Activated T-helper 1 cell treated with anti-CD3 and anti-CD28 coated beads, Interleukin-12 subunit alpha, Interleukin-12 subunit beta, Interleukin-2, Interleukin-4 antibody, amounts not matched to agents 30 ng/mL and 10 ng/mL and 1 ng/mL, durations not matched to agents 14 hours and 24 hours and 36 hours (primary cell): ENCODE measurements around the gene MRPL14. TPM values are rescaled to one million over a fixed set of nuclear protein-coding genes. Genes with fewer than 3 reads are reported as not detected.

Experiments used
- DNase-seq: peaks from one replicate; pipeline ENCODE4 v3.0.0; 2021; ENCODE audit warnings: low spot score
- H3K27ac Mint-ChIP-seq: one replicate; pipeline ENCODE4 v1.8.0; 2021; ENCODE audit warnings: mild to moderate bottlenecking, mixed read lengths
- H3K27me3 Mint-ChIP-seq: one replicate; pipeline ENCODE4 v1.8.0; 2022; ENCODE audit warnings: mild to moderate bottlenecking, moderate library complexity, mixed read lengths; ENCODE audit not compliant: insufficient read depth
- H3K36me3 Mint-ChIP-seq: one replicate; pipeline ENCODE4 v1.8.0; 2021; ENCODE audit warnings: low read depth, mixed read lengths
- H3K4me1 Mint-ChIP-seq: one replicate; pipeline ENCODE4 v1.8.0; 2021; ENCODE audit warnings: low read depth, mixed read lengths
- H3K4me3 Mint-ChIP-seq: one replicate; pipeline ENCODE4 v1.8.0; 2021; ENCODE audit warnings: mild to moderate bottlenecking, moderate library complexity, mixed read lengths
- H3K9me3 Mint-ChIP-seq: one replicate; pipeline ENCODE4 v1.8.0; 2021; ENCODE audit warnings: mixed read lengths
- intact Hi-C: fragments of 100-400 bp; cut with micrococcal nuclease; formaldehyde crosslinking; loops from one replicate; pipeline ENCODE4 v1.15.1; 2024
- total RNA-seq: library from RNA; stranded (reverse); gene quantifications from 2 replicates; pipeline ENCODE4 v1.2.3, GENCODE V29; 2022

Gene MRPL14
- total RNA-seq, 1 donor from 2014 or later = 62.6 TPM

DNA sequence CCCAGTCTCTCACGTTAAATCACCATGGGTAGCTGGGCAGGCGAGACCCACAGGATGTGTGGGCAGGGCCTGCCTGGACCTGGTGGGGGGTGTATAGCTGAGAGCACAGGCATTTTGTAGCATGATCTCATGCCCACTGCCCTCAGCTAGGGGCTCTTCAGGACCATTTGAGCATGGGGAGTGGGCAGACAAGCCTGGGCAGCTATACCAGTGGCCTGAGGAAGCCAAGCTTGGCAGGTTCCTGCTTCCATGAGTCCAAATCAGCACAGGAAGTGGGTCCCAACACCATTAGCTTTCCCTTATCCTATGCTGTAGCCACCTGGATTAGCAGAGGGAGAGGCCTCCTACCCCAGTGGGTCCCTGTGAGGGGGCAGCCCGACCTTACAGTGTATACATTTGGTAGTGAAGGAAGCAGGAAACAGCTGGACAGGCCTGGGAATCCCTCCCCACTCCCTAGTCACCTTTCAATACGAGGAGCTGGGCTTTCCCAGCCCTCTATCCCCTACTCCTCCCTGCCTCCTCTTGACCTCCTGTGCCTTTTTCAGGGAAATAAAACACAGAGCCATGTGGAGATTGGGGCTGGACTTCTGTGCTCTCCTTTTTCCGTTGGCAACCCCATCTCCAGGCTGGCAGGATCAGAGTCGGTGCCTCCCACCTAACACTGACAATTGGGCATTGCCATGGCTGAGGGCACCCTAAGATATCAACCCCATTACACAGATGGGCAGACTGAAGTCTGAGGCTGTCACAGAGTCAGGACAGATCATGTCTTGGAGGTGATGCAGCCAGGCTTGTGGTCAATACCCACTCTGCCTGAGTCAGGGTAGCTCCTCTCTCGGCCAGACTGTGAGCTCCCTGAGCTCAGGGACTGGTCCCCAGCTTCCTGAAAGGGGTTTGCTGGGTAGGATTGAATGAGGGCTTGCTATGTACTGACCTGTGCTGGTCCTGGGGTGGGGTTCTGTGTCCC lies 59.8 kb downstream of the MRPL14 start:
- intact Hi-C loops = no loop called here
- no peak overlapping the region for H3K27ac Mint-ChIP-seq
- H3K9me3 Mint-ChIP-seq = no peaks in the 10 kb centered on the region

DNA sequence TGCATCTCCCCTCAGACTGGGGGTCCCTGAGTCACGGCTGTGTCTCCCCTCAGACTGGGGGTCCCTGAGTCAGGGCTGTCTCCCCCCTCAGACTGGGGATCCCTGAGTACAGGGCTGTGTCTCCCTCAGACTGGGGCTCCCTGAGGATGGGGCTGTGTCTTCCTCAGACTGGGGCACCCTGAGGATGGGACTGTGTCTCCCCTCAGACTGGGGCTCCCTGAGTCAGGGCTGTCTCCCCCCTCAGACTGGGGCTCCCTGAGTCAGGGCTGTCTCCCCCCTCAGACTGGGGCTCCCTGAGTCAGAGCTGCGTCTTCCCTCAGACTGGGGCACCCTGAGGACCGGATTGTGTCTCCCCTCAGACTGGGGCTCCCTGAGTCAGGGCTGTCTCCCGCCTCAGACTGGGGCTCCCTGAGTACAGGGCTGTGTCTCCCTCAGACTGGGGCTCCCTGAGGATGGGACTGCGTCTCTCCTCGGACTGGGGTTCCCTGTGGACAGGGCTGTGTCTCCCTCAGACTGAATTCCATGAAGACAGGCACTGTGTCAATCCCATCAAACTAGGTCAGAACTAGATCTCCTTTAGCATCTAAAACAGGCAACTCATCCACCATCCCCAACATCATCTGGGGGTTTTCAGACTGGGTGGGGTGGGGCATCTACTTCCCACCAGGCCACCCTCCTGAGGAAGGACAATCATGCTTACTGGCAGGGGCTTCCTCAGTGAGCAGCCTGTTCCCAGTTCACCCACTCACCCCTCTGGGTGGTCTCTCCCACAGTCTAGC lies 60.7 kb downstream of the MRPL14 start:
- Mint-ChIP-seq H3K36me3 (peaks cover 2% of the 10 kb centered on the region), H3K27ac (no peak overlapping the region), H3K9me3 (no peaks in the 10 kb centered on the region), H3K4me1 (peaks cover 11% of the 10 kb centered on the region), H3K4me3 (no peak overlapping the region), H3K27me3 (peaks cover 7% of the 10 kb centered on the region)
- intact Hi-C loops = no loop called here
- DNase-seq = no peak

More for the DNA sequence above, 59.8 kb downstream of the MRPL14 start:
- H3K4me1 Mint-ChIP-seq = peaks cover 18% of the 10 kb centered on the region
- H3K4me3 Mint-ChIP-seq = no peak overlapping the region
- no peak for DNase-seq
- H3K27me3 Mint-ChIP-seq = peaks cover 7% of the 10 kb centered on the region
- peaks cover 2% of the 10 kb centered on the region for H3K36me3 Mint-ChIP-seq

DNA sequence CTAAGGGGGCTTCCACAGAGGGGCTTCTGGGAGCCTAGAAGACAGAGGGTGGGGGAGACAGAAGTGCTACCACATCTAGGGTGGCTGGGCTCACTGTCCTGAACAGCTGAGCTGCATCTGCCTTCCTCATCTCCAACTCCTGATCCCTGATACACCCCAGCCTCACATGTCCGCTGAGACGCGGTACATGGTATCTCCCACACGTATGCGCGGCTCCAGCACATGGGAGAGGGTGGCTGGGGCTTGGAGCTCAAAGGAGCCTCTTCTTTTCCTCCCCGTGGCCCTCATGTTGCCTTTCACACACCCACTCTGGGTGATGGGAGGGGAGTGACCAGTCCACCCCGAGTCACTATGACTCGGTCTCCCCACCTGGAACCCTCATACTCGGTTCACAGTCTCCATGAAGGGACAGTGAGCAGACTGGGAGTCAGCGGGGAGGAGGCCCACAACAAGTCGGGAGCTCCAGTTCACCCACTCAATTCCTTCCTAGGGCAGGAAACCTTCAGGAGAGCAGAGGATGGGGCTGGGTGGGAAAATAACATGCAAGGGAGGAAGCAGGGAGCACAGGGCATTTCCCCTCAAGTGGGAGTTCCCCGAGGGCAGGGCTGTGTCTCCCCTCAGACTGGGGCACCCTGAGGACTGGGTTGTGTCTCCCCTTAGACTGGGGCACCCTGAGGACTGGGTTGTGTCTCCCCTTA lies 61.7 kb downstream of the MRPL14 start:
- Mint-ChIP-seq H3K36me3 (no peaks in the 10 kb centered on the region), H3K4me1 (peaks cover 7% of the 10 kb centered on the region), H3K9me3 (no peaks in the 10 kb centered on the region), H3K27me3 (peaks cover 5% of the 10 kb centered on the region), H3K27ac (no peak overlapping the region), H3K4me3 (no peak overlapping the region)
- intact Hi-C loops = no loop called here
- DNase-seq = no peak

DNA sequence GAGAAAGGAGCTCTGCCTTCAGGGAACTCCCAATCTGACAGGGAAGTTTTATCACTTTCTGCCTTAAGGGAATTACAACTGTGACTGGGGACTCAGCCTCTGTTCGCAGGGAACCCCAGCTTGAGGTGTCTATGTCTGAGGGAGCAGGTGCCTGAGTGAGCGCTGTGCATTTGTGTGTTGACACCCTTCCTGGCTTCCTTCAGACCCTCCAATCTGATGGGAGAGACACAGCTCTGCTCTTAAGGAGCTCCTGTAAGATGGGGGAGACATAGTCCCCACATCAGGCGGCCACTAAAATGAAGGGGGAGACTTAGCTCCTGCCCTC lies 62.3 kb downstream of the MRPL14 start:
- DNase-seq = no peak
- Mint-ChIP-seq H3K4me3 (no peak overlapping the region), H3K9me3 (no peaks in the 10 kb centered on the region), H3K27me3 (peaks cover 3% of the 10 kb centered on the region), H3K27ac (no peak overlapping the region), H3K36me3 (peaks cover 2% of the 10 kb centered on the region), H3K4me1 (peaks cover 7% of the 10 kb centered on the region)
- intact Hi-C loops = loop anchor here (1.0 kb wide), 1 partner anchor 8 kb away; no protein-coding TSS in a partner anchor

DNA sequence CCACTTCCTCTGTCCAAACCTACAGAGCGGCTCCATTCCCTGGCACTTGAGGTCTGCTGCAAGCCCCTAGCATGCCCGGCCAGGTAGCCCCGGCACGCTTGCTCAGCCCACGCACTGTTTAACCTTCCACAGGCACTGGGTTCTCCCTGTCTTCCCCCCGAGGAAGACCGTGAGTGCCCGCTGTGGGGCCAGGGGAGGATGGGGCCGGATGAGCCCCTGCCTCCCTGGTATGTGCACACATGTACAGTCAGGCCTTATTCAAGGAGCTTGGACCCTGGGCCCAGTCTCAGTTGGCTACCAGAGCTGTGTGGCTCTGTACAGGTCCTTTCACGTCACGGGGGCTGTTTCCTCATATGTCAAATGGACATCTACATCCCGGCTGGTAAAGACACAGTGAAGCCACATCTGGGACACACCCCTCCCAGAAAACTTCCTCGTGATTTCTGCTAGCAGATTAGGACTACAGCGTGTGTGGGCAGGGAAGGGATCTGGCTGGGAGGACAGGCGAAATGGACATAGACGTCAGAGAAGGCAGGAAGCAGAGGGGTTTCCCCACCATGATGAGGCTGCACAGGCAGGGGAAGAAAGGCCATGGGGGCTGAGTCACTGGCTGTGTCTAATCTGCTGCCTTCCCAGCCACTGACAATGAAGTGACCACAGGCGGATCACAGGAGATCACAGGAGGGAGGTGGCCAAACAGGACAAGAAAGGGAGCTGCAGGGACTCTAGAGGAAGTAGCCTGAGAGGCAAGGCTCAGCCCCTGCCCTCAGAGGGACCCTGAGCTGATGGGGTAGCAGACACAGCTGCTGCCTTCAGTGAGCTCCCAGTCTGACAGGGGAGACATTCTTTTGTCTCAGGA lies 62.9 kb downstream of the MRPL14 start:
- H3K4me1 Mint-ChIP-seq = peaks cover 9% of the 10 kb centered on the region
- peaks cover 5% of the 10 kb centered on the region for H3K27me3 Mint-ChIP-seq
- H3K9me3 Mint-ChIP-seq = no peaks in the 10 kb centered on the region
- intact Hi-C loops = loop anchor here (1.0 kb wide), 1 partner anchor 9 kb away; no protein-coding TSS in a partner anchor
- peaks cover 2% of the 10 kb centered on the region for H3K36me3 Mint-ChIP-seq
- H3K4me3 Mint-ChIP-seq = no peak overlapping the region
- H3K27ac Mint-ChIP-seq = no peak overlapping the region
- no peak for DNase-seq

DNA sequence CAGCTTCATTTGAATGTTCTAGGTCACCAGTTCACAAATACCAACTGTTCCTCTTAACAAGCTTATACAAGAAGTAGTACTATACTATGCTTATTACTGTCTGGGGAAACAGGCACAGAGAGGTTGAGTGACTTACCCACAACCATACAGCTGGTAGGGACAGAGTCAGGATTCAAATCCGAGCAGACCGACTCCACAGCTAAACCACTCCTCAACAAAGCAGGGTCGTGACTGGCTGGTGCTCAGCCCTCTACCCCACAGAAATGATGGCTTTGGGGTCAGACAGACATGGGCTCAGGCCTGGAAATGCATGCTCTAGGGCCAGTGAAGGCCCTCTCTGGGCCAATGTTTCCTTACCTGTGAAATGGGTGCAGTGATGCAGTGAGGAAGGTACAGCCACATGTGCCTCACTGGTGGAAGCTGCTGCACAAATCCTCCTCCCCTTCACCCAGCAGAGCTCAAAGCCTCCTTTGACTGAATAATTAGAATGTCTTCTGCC lies 63.6 kb downstream of the MRPL14 start:
- H3K4me3 Mint-ChIP-seq = no peak overlapping the region
- peaks cover 2% of the 10 kb centered on the region for H3K36me3 Mint-ChIP-seq
- DNase-seq = no peak
- no peaks in the 10 kb centered on the region for H3K9me3 Mint-ChIP-seq
- peaks cover 6% of the 10 kb centered on the region for H3K27me3 Mint-ChIP-seq
- H3K27ac Mint-ChIP-seq = no peak overlapping the region
- H3K4me1 Mint-ChIP-seq = peaks cover 16% of the 10 kb centered on the region
- intact Hi-C loops = loop anchor here (1.0 kb wide), 1 partner anchor 10 kb away; no protein-coding TSS in a partner anchor

Other genes starting within 250 kb of the MRPL14 start
- gene TMEM63B, start 102 bp upstream of the MRPL14 start, total RNA-seq = 17.0 and 20.7 TPM in 2 replicates
- not detected in 2 replicates for gene CAPN11, start 31.4 kb upstream of the MRPL14 start, total RNA-seq
- not detected in 2 replicates for gene MYMX, start 89.5 kb upstream of the MRPL14 start, total RNA-seq
- gene SLC29A1, start 96.1 kb upstream of the MRPL14 start, total RNA-seq = 121 and 122 TPM in 2 replicates
- gene HSP90AB1, start 119.6 kb upstream of the MRPL14 start, total RNA-seq = 2,065 and 2,095 TPM in 2 replicates
- 29.2 and 30.1 TPM in 2 replicates for gene SLC35B2, start 130.1 kb upstream of the MRPL14 start, total RNA-seq
- 23.2 and 29.0 TPM in 2 replicates for gene NFKBIE, start 138.1 kb upstream of the MRPL14 start, total RNA-seq
- 0.29 TPM in 1 of 2 replicates, not detected in the other for gene TMEM151B, start 143.0 kb upstream of the MRPL14 start, total RNA-seq
- 22.2 and 23.0 TPM in 2 replicates for gene AARS2, start 185.9 kb upstream of the MRPL14 start, total RNA-seq
- not detected in 2 replicates for gene SPATS1, start 215.2 kb upstream of the MRPL14 start, total RNA-seq